ENCODE measurements around the gene YTHDF1.
"Not testable (repeated sequence)": the region's sequence is repeated elsewhere in the genome, so short reads cannot be mapped to it uniquely, and the experiment has no call there.

DNA sequence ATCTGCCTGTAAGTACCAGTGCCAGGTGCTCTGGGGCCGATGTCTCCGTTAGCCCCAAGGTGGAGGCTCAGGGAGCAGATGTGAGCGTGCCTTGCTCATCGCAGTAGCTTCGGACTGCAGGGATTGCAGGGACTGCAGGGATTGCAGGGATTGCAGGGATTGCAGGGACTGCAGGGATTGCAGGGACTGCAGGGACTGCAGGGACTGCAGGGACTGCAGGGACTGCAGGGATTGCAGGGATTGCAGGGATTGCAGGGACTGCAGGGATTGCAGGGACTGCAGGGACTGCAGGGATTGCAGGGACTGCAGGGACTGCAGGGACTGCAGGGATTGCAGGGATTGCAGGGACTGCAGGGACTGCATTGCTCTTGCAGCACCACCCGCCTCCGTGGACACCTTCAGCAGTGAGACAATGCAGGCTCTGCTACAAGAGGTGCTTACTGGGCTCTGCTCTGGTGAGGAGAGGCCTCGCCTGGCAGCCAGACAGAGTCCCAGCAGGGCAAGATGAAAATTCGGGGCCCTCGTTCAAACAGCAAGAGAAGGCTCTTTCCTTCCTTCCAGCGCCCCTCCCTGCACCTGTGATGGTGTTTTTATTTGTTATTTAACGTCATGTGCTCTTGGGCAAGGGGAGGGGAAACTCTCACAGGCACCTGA is 5.6 kb upstream of the YTHDF1 start:
- TF ChIP-seq, protein P1, sequence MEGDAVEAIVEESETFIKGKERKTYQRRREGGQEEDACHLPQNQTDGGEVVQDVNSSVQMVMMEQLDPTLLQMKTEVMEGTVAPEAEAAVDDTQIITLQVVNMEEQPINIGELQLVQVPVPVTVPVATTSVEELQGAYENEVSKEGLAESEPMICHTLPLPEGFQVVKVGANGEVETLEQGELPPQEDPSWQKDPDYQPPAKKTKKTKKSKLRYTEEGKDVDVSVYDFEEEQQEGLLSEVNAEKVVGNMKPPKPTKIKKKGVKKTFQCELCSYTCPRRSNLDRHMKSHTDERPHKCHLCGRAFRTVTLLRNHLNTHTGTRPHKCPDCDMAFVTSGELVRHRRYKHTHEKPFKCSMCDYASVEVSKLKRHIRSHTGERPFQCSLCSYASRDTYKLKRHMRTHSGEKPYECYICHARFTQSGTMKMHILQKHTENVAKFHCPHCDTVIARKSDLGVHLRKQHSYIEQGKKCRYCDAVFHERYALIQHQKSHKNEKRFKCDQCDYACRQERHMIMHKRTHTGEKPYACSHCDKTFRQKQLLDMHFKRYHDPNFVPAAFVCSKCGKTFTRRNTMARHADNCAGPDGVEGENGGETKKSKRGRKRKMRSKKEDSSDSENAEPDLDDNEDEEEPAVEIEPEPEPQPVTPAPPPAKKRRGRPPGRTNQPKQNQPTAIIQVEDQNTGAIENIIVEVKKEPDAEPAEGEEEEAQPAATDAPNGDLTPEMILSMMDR (tag by site-specific recombination; IDR thresholded peaks at IDR 0.05): not testable (repeated sequence)
- TF ChIP-seq ZNF274 (IDR thresholded peaks at IDR 0.05; ENCODE audit: low read length); ZNF274 (tag by site-specific recombination; IDR thresholded peaks at IDR 0.05; ENCODE audit: borderline replicate concordance); BCL11A (tag by site-specific recombination; IDR thresholded peaks at IDR 0.05; ENCODE audit: low read depth); ZNF777 (tag by site-specific recombination; IDR thresholded peaks at IDR 0.05; ENCODE audit: borderline replicate concordance); ZNF677 (tag by site-specific recombination; IDR thresholded peaks at IDR 0.05): not testable (repeated sequence)
- TF ChIP-seq, protein P2, sequence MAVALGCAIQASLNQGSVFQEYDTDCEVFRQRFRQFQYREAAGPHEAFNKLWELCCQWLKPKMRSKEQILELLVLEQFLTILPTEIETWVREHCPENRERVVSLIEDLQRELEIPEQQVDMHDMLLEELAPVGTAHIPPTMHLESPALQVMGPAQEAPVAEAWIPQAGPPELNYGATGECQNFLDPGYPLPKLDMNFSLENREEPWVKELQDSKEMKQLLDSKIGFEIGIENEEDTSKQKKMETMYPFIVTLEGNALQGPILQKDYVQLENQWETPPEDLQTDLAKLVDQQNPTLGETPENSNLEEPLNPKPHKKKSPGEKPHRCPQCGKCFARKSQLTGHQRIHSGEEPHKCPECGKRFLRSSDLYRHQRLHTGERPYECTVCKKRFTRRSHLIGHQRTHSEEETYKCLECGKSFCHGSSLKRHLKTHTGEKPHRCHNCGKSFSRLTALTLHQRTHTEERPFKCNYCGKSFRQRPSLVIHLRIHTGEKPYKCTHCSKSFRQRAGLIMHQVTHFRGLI (tag by site-specific recombination; IDR thresholded peaks at IDR 0.05): not testable (repeated sequence)
- TF ChIP-seq, protein P3, sequence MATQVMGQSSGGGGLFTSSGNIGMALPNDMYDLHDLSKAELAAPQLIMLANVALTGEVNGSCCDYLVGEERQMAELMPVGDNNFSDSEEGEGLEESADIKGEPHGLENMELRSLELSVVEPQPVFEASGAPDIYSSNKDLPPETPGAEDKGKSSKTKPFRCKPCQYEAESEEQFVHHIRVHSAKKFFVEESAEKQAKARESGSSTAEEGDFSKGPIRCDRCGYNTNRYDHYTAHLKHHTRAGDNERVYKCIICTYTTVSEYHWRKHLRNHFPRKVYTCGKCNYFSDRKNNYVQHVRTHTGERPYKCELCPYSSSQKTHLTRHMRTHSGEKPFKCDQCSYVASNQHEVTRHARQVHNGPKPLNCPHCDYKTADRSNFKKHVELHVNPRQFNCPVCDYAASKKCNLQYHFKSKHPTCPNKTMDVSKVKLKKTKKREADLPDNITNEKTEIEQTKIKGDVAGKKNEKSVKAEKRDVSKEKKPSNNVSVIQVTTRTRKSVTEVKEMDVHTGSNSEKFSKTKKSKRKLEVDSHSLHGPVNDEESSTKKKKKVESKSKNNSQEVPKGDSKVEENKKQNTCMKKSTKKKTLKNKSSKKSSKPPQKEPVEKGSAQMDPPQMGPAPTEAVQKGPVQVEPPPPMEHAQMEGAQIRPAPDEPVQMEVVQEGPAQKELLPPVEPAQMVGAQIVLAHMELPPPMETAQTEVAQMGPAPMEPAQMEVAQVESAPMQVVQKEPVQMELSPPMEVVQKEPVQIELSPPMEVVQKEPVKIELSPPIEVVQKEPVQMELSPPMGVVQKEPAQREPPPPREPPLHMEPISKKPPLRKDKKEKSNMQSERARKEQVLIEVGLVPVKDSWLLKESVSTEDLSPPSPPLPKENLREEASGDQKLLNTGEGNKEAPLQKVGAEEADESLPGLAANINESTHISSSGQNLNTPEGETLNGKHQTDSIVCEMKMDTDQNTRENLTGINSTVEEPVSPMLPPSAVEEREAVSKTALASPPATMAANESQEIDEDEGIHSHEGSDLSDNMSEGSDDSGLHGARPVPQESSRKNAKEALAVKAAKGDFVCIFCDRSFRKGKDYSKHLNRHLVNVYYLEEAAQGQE (tag by site-specific recombination; IDR thresholded peaks at IDR 0.05): not testable (repeated sequence)
